ENCODE results near the gene NTNG2.

NTNG2 gene

GRCh38 chr9:132146575-132146974 is 15.3 kb upstream of the NTNG2 start:
- no peak for DNase-seq (ENCODE audit: low read depth, low spot score)

DNA sequence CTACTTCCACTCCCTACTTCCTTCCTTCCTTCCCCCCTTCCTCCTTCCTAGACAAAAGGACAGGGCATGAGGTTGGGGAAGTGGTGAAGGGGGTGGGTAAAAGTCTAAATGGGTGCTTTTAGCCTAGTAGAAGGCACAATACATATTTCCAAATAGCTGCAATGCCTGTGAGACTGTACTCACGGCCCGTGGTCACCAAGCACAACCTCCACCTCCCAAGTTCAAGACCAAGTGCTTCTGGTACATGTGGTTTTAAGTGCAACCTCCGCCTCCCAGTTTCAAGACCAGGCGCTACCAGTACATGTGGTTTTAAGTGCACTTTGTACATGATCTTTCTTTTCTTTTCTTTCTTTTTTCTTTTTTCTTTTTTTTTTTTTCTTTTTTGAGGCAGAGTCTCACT is 14.5 kb upstream of the NTNG2 start:
- DNase-seq (ENCODE audit: low read depth, low spot score): no peak

GRCh38 chr9:132147839-132148238 is 14.0 kb upstream of the NTNG2 start:
- DNase-seq (ENCODE audit: low read depth, low spot score): no peak

DNA sequence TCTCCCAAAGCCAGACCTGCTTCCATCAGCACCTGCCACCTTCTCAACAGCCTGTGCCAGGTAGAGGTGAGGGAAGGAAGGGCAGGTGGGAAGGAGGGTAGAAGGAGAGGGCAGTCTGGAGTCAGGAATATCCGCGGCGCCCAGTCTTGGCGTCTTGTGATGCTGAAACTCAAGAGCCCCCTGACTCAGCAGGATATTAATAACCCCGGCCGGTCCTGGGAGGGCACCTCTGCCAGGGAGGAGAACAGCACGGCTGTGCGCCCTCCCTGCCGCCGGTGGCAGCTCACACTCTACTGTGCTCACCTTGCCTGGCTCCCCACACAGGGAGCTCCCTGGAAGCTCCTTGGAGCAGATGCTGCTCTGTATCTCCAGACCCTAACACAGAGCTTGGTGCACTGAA is 11.6 kb upstream of the NTNG2 start:
- no peak for DNase-seq (ENCODE audit: low read depth, low spot score)

GRCh38 chr9:132151118-132151517 is 10.7 kb upstream of the NTNG2 start:
- no peak for DNase-seq (ENCODE audit: low read depth, low spot score)

GRCh38 chr9:132152231-132152630 is 9.6 kb upstream of the NTNG2 start:
- DNase-seq (ENCODE audit: low read depth, low spot score): no peak

DNA sequence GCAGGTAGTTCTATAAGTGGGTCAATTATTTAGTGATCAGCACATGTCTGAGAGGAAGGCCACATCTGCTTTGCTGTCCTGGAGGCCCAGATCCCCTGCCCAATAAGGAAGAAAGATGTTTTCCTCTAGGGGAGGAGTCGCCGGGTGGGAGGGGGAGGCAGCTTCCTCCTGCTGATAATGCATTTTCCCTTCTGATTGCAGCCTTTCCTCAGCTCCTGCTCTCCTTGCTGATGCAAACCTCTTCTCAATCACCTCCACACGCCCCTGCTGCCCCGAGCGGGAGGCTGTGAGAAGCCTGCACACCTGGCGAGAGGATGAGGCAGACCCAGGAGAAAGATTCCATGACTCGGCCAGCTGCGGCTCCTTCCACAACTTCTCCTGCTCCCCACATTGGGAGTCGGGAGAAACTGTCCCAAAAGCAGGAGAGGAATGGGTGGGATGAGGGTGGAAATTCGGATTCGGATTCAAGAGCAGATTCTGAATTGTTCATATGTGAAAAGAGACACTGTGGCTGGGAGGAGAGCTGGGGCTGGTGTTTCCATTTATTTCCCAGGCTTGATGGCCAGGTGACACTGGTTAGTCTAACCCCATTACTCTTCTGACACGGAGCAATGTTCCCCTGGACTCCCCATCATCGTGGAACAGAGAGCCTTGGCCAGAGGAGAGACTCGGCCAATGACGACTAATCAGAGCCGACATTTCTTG is 6.8 kb upstream of the NTNG2 start:
- no peak for DNase-seq (ENCODE audit: low read depth, low spot score)

DNA sequence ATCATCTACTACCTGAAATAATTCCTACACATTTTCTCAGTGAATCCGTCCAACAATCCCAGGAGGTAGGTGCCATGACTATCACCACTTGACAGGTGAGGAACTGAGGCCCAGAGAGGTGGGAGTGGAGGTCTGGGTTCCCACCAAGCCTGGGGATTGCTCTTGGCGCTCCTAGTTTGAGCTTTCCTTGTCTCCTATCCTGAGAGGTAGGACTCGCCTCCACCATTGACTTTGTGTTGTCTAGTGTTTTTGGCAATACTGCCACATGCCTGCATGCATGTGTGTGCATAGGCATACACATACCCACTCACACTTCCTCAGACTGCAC is 6.3 kb upstream of the NTNG2 start:
- DNase-seq (ENCODE audit: low read depth, low spot score): no peak

DNA sequence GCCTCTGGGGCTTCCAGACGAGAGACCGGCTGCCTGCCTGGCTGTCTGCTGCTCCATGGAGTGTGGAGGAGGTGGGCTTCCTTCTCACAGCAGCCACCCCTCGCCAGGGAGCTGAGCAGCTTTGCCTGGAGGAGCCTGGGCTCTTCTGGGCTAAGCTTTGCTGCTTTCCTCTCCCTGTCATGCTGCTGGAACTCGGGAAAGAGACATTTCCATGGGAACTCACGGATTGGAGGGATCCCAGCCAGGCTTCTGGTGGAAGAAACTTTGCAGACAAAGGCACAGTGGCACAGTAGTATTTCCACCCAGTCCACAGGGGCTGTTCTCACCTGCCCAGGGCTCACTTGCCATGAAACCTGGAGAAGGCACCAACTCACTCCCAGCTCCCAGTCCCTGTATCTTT is 5.6 kb upstream of the NTNG2 start:
- DNase-seq (ENCODE audit: low read depth, low spot score): no peak

DNA sequence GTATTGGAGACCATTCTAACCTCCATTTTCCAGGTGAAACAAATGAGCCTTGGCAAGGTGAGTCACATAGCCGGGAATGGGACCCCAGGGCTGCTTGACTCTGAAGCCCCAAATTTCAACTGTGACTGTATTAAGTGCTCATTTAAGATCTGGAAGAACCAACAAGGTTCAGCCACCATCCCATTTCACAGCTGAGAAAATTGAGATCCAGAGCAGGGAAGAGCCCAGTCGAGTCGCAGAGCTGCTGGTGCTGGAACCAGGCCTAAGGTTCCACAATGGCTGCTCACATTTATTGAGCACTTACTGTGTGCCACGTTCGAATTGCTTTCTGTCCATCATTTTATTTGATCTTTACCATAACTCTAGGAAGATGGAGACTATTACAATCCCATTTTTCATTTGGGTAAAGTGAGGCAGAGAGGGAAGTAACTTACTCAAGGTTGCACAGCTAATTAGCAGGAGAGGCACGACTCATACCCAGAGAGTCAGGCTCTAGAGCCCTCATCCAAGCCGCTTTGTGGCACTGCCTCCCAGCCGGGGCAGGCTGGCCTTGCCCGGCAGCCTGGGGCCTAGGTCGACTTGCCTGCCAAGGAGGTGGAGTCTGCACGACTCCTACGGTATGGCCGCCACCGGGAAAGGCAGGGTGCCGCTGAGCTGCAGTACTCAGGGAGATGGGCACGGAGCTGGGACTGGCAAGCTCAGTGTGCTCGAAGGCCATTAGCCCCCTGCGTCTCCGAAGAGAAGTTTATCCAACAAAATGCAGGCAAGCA is 4.3 kb upstream of the NTNG2 start:
- DNase-seq (ENCODE audit: low read depth, low spot score): no peak

GRCh38 chr9:132160802-132161742 is 786 bp upstream of the NTNG2 start:
- DNase-seq (ENCODE audit: low read depth, low spot score): no peak

- no peak for DNase-seq (ENCODE audit: low read depth, low spot score)
Measured at GRCh38 chr9:132162764-132163456, 1.1 kb downstream of the NTNG2 start.

GRCh38 chr9:132163457-132163875 is 1.6 kb downstream of the NTNG2 start:
- DNase-seq (ENCODE audit: low read depth, low spot score): no peak

DNA sequence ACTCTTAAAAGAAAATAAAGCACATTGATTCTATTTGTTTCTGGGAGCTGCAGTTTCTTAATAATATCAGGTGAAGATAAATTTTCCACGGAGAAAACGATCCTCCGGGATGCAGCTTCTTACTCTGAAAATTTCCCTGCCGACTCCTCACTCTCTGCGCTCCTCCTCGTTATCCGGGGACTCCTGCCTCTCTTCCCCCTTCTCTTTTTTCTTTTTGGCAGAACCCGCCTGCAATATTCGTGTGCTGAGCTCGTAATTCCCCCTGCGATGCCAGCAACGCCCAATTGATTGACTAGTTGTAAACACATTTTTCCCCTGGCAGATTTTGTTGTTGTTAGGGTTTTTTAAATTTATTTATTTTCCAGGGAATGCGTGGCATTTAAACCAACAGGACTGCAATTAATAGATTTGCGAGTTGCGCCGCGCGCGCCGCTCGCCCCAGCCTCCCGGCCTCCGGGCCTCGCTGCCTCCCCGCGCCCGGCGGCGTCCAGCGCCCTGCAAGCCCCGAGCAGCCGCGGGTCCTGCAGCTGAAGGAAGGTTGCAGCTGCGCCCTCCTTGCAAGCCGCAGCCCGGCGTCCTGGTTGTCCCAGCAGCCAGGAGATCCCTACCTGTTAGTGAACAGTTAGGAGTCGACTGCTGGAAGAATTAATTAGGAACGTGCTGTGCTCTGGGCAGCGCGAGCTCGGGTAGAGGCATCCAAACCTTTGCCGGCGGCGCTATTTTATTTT is 2.2 kb downstream of the NTNG2 start:
- DNase-seq (ENCODE audit: low read depth, low spot score): no peak

- DNase-seq (ENCODE audit: low read depth, low spot score): no peak
Measured at GRCh38 chr9:132164604-132165362, 2.9 kb downstream of the NTNG2 start.

GRCh38 chr9:132166599-132166998 is 4.7 kb downstream of the NTNG2 start:
- no peak for DNase-seq (ENCODE audit: low read depth, low spot score)

- DNase-seq (ENCODE audit: low read depth, low spot score): no peak
Measured at GRCh38 chr9:132167192-132167591, 5.3 kb downstream of the NTNG2 start.

GRCh38 chr9:132168347-132168746 is 6.5 kb downstream of the NTNG2 start:
- DNase-seq (ENCODE audit: low read depth, low spot score): no peak

GRCh38 chr9:132168851-132169250 is 7.0 kb downstream of the NTNG2 start:
- DNase-seq (ENCODE audit: low read depth, low spot score): no peak

- no peak for DNase-seq (ENCODE audit: low read depth, low spot score)
Measured at GRCh38 chr9:132169672-132170392, 8.0 kb downstream of the NTNG2 start.

All from smooth muscle cell of the brain vasculature (primary cell).